ENCODE results near the gene ZNF546.
A peak's percentile ranks its signal among the peaks of the same experiment; 100 is the strongest.
"Not testable (repeated sequence)": the region's sequence is repeated elsewhere in the genome, so short reads cannot be mapped to it uniquely, and the experiment has no call there.

The ZNF546 gene

GRCh38 chr19:39953915-39954314 is 42.9 kb upstream of the ZNF546 start:
- Histone ChIP-seq H3K4me3 (ENCODE audit: low read depth, low read length) (no peak overlapping the region), H3K4me2 (ENCODE audit: low read length) (no peak overlapping the region), H3K27me3 (ENCODE audit: insufficient read depth, low read length) (no peaks in the 10 kb centered on the region), H3K79me2 (ENCODE audit: control insufficient read depth, insufficient read depth, low read length, poor library complexity) (no peaks in the 10 kb centered on the region), H3K9ac (ENCODE audit: low read length) (no peak overlapping the region), H3K4me1 (ENCODE audit: control insufficient read depth in 1 of 2, insufficient read depth in 2 of 2, low read length in 2 of 2) (no peaks in the 10 kb centered on the region), H2BK120ac (ENCODE audit: insufficient read depth, low read length, poor library complexity) (no peak overlapping the region), H2BK5ac (ENCODE audit: low read depth, low read length, poor library complexity) (no peak overlapping the region), H4K8ac (ENCODE audit: low read depth, low read length) (no peak overlapping the region), H3K36me3 (ENCODE audit: control insufficient read depth in 1 of 2, insufficient read depth in 2 of 2, low read length in 2 of 2) (no peaks in the 10 kb centered on the region), H3K79me1 (ENCODE audit: low read length) (no peaks in the 10 kb centered on the region), H2BK12ac (ENCODE audit: low read length) (no peak overlapping the region), H3K4ac (ENCODE audit: low read depth, low read length) (no peak overlapping the region), H3K27ac (ENCODE audit: low read depth, low read length) (no peak overlapping the region), H3K9me3 (ENCODE audit: insufficient read depth, low read depth, low read length) (peaks cover 2% of the 10 kb centered on the region), H4K12ac (ENCODE audit: low read depth, low read length) (no peak overlapping the region), H2AFZ (ENCODE audit: insufficient read depth, low read length, poor library complexity) (no peak overlapping the region), H2AK5ac (ENCODE audit: low read length) (no peak overlapping the region), H3K14ac (ENCODE audit: low read length) (no peak overlapping the region), H4K91ac (ENCODE audit: low read depth, low read length) (no peak overlapping the region), H3K18ac (ENCODE audit: low read length) (no peak overlapping the region), H3K23ac (ENCODE audit: low read length) (no peak overlapping the region)
- no peak for DNase-seq
- no CpG with 5 or more reads among the region's 7 CpGs for WGBS (ENCODE audit: extremely low coverage, insufficient coverage, insufficient read length)

GRCh38 chr19:39957886-39958285 is 39.0 kb upstream of the ZNF546 start:
- H2BK120ac ChIP-seq (ENCODE audit: insufficient read depth, low read length, poor library complexity): not testable (repeated sequence)
- no CpG with 5 or more reads among the region's 5 CpGs for WGBS (ENCODE audit: extremely low coverage, insufficient coverage, insufficient read length)

GRCh38 chr19:39958942-39959341 is 37.9 kb upstream of the ZNF546 start:
- no CpG with 5 or more reads among the region's 3 CpGs for WGBS (ENCODE audit: extremely low coverage, insufficient coverage, insufficient read length)
- not testable (repeated sequence) for H2BK120ac ChIP-seq (ENCODE audit: insufficient read depth, low read length, poor library complexity); DNase-seq; H3K27me3 ChIP-seq (ENCODE audit: insufficient read depth, low read length); H4K91ac ChIP-seq (ENCODE audit: low read depth, low read length); H3K9ac ChIP-seq (ENCODE audit: low read length); H2AFZ ChIP-seq (ENCODE audit: insufficient read depth, low read length, poor library complexity); H3K4me3 ChIP-seq (ENCODE audit: low read depth, low read length); H3K9me3 ChIP-seq (ENCODE audit: insufficient read depth, low read depth, low read length); H3K14ac ChIP-seq (ENCODE audit: low read length); H3K79me1 ChIP-seq (ENCODE audit: low read length); H3K4me1 ChIP-seq (ENCODE audit: control insufficient read depth in 1 of 2, insufficient read depth in 2 of 2, low read length in 2 of 2); H3K4ac ChIP-seq (ENCODE audit: low read depth, low read length); H4K8ac ChIP-seq (ENCODE audit: low read depth, low read length); H2AK5ac ChIP-seq (ENCODE audit: low read length); H2BK12ac ChIP-seq (ENCODE audit: low read length); H2BK5ac ChIP-seq (ENCODE audit: low read depth, low read length, poor library complexity); H3K4me2 ChIP-seq (ENCODE audit: low read length); H4K12ac ChIP-seq (ENCODE audit: low read depth, low read length); H3K36me3 ChIP-seq (ENCODE audit: control insufficient read depth in 1 of 2, insufficient read depth in 2 of 2, low read length in 2 of 2); H3K18ac ChIP-seq (ENCODE audit: low read length); H3K27ac ChIP-seq (ENCODE audit: low read depth, low read length); H3K23ac ChIP-seq (ENCODE audit: low read length); H3K79me2 ChIP-seq (ENCODE audit: control insufficient read depth, insufficient read depth, low read length, poor library complexity)

More at GRCh38 chr19:39957886-39958285, 39.0 kb upstream of the ZNF546 start:
- H3K14ac ChIP-seq (ENCODE audit: low read length); H3K4me2 ChIP-seq (ENCODE audit: low read length); H2BK5ac ChIP-seq (ENCODE audit: low read depth, low read length, poor library complexity); H3K36me3 ChIP-seq (ENCODE audit: control insufficient read depth in 1 of 2, insufficient read depth in 2 of 2, low read length in 2 of 2); H2AK5ac ChIP-seq (ENCODE audit: low read length); H3K4ac ChIP-seq (ENCODE audit: low read depth, low read length); H4K12ac ChIP-seq (ENCODE audit: low read depth, low read length); H3K4me3 ChIP-seq (ENCODE audit: low read depth, low read length); H3K79me2 ChIP-seq (ENCODE audit: control insufficient read depth, insufficient read depth, low read length, poor library complexity); H4K8ac ChIP-seq (ENCODE audit: low read depth, low read length); H2BK12ac ChIP-seq (ENCODE audit: low read length); H3K9me3 ChIP-seq (ENCODE audit: insufficient read depth, low read depth, low read length); H3K27ac ChIP-seq (ENCODE audit: low read depth, low read length); H3K4me1 ChIP-seq (ENCODE audit: control insufficient read depth in 1 of 2, insufficient read depth in 2 of 2, low read length in 2 of 2); H3K9ac ChIP-seq (ENCODE audit: low read length); H2AFZ ChIP-seq (ENCODE audit: insufficient read depth, low read length, poor library complexity); H3K23ac ChIP-seq (ENCODE audit: low read length); H3K18ac ChIP-seq (ENCODE audit: low read length); DNase-seq; H3K79me1 ChIP-seq (ENCODE audit: low read length); H4K91ac ChIP-seq (ENCODE audit: low read depth, low read length); H3K27me3 ChIP-seq (ENCODE audit: insufficient read depth, low read length): not testable (repeated sequence)

- H3K18ac ChIP-seq (ENCODE audit: low read length); H2BK120ac ChIP-seq (ENCODE audit: insufficient read depth, low read length, poor library complexity); H4K91ac ChIP-seq (ENCODE audit: low read depth, low read length); H3K4me3 ChIP-seq (ENCODE audit: low read depth, low read length); H3K23ac ChIP-seq (ENCODE audit: low read length); H3K9ac ChIP-seq (ENCODE audit: low read length); H4K12ac ChIP-seq (ENCODE audit: low read depth, low read length); H2BK12ac ChIP-seq (ENCODE audit: low read length); H3K36me3 ChIP-seq (ENCODE audit: control insufficient read depth in 1 of 2, insufficient read depth in 2 of 2, low read length in 2 of 2); H3K14ac ChIP-seq (ENCODE audit: low read length); H3K79me2 ChIP-seq (ENCODE audit: control insufficient read depth, insufficient read depth, low read length, poor library complexity); H4K8ac ChIP-seq (ENCODE audit: low read depth, low read length); H3K79me1 ChIP-seq (ENCODE audit: low read length); H3K4me1 ChIP-seq (ENCODE audit: control insufficient read depth in 1 of 2, insufficient read depth in 2 of 2, low read length in 2 of 2); H3K27me3 ChIP-seq (ENCODE audit: insufficient read depth, low read length); H3K4ac ChIP-seq (ENCODE audit: low read depth, low read length); H3K4me2 ChIP-seq (ENCODE audit: low read length); H3K9me3 ChIP-seq (ENCODE audit: insufficient read depth, low read depth, low read length); H2AK5ac ChIP-seq (ENCODE audit: low read length); H2AFZ ChIP-seq (ENCODE audit: insufficient read depth, low read length, poor library complexity); H3K27ac ChIP-seq (ENCODE audit: low read depth, low read length); H2BK5ac ChIP-seq (ENCODE audit: low read depth, low read length, poor library complexity): not testable (repeated sequence)
- peak; percentile 84 to 86 for DNase-seq
- no CpG with 5 or more reads among the region's 13 CpGs for WGBS (ENCODE audit: extremely low coverage, insufficient coverage, insufficient read length)
These were observed 37.5 kb upstream of the ZNF546 start for GRCh38 chr19:39959407-39959806.
